ENCODE results near the gene TTLL3.

- TF ChIP-seq CTCF (IDR thresholded peaks at IDR 0.05; ENCODE audit: insufficient read depth, low read length, poor library complexity, severe bottlenecking) (no peak), EZH2phosphoT487 (conservative IDR thresholded peaks at IDR 0.05; ENCODE audit: low read length) (no peak)
Measured at GRCh38 chr3:9884555-9885165, 74.6 kb downstream of the TTLL3 start.

Data from SU-DHL-6 (cell line).